OCI-LY7 (cell line): Measurements from ENCODE around the gene NDUFV1. TPM values are rescaled to one million over a fixed set of nuclear protein-coding genes. Genes with fewer than 3 reads are reported as not detected.

ENCODE experiments used
- BruUV-seq: library from RNA; stranded (reverse); fragments of 400-500 nt; replicated peaks from 2 replicates; lab custom pipeline; 2021; lab: Mats Ljungman, UMichigan
- CTCF ChIA-PET: fragments of 300-600 bp; sonication (Branson Sonifier 250); formaldehyde crosslinking; loops from one replicate; lab custom pipeline; 2022; ENCODE audit warnings: antibody characterized with exemption; ENCODE audit not compliant: unreplicated experiment; lab: Charles Lee
- POLR2A ChIA-PET: fragments of 300-600 bp; sonication (Branson Sonifier 250); formaldehyde crosslinking; loops from one replicate; lab custom pipeline; 2022; ENCODE audit warnings: antibody characterized with exemption; lab: Charles Lee
- DNase-seq: peaks from one replicate; pipeline ENCODE4 v3.0.0-alpha.2; 2015; ENCODE audit warnings: low spot score
- H2AFZ ChIP-seq: fragments of 200-600 bp; sonication (generic), shearing (Covaris generic); 2 replicates; pipeline ENCODE4 v1.6.1; 2014; ENCODE audit warnings: mild to moderate bottlenecking, antibody characterized with exemption, low read length, moderate library complexity
- H3K27ac ChIP-seq: fragments of 200-600 bp; sonication (generic); 2 replicates; pipeline ENCODE4 v1.5.1; 2014; ENCODE audit warnings: mixed run types, low read depth, mild to moderate bottlenecking, moderate library complexity, low read length, inconsistent platforms; ENCODE audit not compliant: poor library complexity, severe bottlenecking
- H3K36me3 ChIP-seq: fragments of 200-600 bp; sonication (generic); 2 replicates; pipeline ENCODE4 v1.6.1; 2014; ENCODE audit warnings: mild to moderate bottlenecking, antibody characterized with exemption, low read length, moderate library complexity, mixed read lengths; ENCODE audit not compliant: insufficient read depth
- H3K4me1 ChIP-seq: fragments of 200-600 bp; sonication (generic); 2 replicates; pipeline ENCODE4 v1.5.1; 2014; ENCODE audit warnings: mild to moderate bottlenecking, low read length; ENCODE audit not compliant: insufficient read depth, poor library complexity, severe bottlenecking
- H3K4me2 ChIP-seq: fragments of 200-600 bp; sonication (generic); 2 replicates; pipeline ENCODE4 v1.6.1; 2014; ENCODE audit warnings: mild to moderate bottlenecking, low read length
- H3K4me3 ChIP-seq: fragments of 200-600 bp; sonication (generic); 2 replicates; pipeline ENCODE4 v1.5.1; 2014; ENCODE audit warnings: mild to moderate bottlenecking, low read depth, low read length; ENCODE audit not compliant: poor library complexity, severe bottlenecking
- H3K79me2 ChIP-seq: fragments of 200-600 bp; sonication (generic); 2 replicates; pipeline ENCODE4 v1.6.1; 2016; ENCODE audit warnings: low read depth, mild to moderate bottlenecking, low read length, moderate library complexity, mixed read lengths; ENCODE audit not compliant: insufficient read depth
- H3K9me2 ChIP-seq: fragments of 200-600 bp; sonication (generic); 2 replicates; pipeline ENCODE4 v1.6.1; 2016; ENCODE audit warnings: mild to moderate bottlenecking, low read length, mixed read lengths; ENCODE audit not compliant: insufficient read depth
- H3K9me3 ChIP-seq: fragments of 200-600 bp; sonication (generic); 2 replicates; pipeline ENCODE4 v1.6.1; 2014; ENCODE audit warnings: mild to moderate bottlenecking, mixed run types, low read length, mixed read lengths
- H4K20me1 ChIP-seq: fragments of 200-600 bp; sonication (generic); 2 replicates; pipeline ENCODE4 v1.6.1; 2014; ENCODE audit warnings: mild to moderate bottlenecking, antibody characterized with exemption, low read length, moderate library complexity, mixed read lengths; ENCODE audit not compliant: insufficient read depth
- EZH2phosphoT487 ChIP-seq: fragments of 200-600 bp; sonication (generic); IDR thresholded peaks from 2 replicates; pipeline ENCODE4 v1.6.1; 2018; ENCODE audit warnings: low read depth, borderline replicate concordance, mild to moderate bottlenecking, mixed run types, antibody characterized with exemption, low read length, moderate library complexity, mixed read lengths
- intact Hi-C: fragments of 100-400 bp; cut with micrococcal nuclease; formaldehyde crosslinking; loops from one replicate; pipeline ENCODE4 v1.10.0; 2022; ENCODE audit not compliant: unreplicated experiment
- total RNA-seq, 2 experiments: library from RNA; depleted of rRNA in 1 of 2; stranded (reverse); fragments of >200 nt in 1 of 2; shearing (Covaris generic) in 1 of 2; gene quantifications; 2 replicates each; pipeline ENCODE4 v1.2.3, GENCODE V29; 2014 to 2022
- TF ChIP-seq, protein P1 (sequence below): fragments of 200-600 bp; sonication (generic); conservative IDR thresholded peaks from 2 replicates; pipeline ENCODE4 v1.5.1; 2014; ENCODE audit warnings: mild to moderate bottlenecking, antibody characterized with exemption, low read length, moderate library complexity, mixed read lengths

NDUFV1 gene
- total RNA-seq, 2 experiments from 2014 or later = 283 to 335 TPM

DNA sequence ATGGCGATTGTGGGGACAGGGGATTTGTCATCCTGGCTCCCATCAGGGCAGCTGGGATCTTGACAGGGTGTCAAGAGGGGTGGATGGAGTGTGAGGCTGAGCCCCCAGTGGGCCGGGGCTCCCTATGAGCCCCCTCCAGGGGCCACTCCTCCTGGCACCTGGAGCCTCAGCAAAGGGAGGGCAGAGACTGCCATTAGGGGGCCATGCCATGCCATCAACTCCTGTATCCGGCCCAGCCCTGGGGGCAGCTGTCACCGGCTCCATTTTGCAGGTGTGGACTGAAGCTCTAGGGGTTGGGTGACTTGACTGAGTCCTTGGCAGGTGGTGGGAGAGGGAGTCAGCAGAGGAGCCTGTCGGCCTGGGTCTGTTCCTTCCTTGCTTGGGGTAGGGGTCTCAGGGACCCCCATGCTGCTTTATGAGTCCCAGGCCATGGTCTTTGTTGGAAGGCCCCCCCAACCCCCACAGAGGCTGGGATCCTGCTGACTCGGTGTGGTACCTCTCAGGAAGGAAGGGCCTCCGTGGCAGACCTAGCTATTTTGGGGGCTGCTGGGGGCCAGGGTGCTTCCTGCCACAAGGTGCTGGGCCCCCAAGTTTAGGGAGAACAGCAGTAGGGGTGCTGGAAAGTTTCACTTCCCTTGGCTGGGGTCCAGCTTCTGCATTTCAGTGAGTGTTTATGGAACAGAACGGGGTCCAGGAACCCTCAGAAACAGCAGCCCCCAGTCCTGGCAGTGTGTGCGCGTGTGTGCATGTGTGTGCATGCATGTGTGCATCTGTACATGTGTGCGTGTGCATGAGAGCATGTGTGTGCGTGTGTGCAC, 42.3 kb downstream of the NDUFV1 start:
- Histone ChIP-seq H4K20me1 (no peaks in the 10 kb centered on the region), H3K27ac (peak overlapping the region; percentile 97), H3K4me3 (peak overlapping the region; percentile 70), H3K4me1 (peaks cover 85% of the 10 kb centered on the region), H3K79me2 (peaks cover 5% of the 10 kb centered on the region; the same call in 1 of the 2 replicates), H3K4me2 (peak overlapping the region; percentile 79), H3K9me3 (no peaks in the 10 kb centered on the region), H2AFZ (no peak overlapping the region; the same call in 1 of the 2 replicates), H3K36me3 (no peaks in the 10 kb centered on the region), H3K9me2 (no peaks in the 10 kb centered on the region)
- no TSS peak for BruUV-seq
- ChIA-PET CTCF (interaction anchor here (0.6 to 4.0 kb wide), 9 partner anchors 10 to 77 kb away, joined by 3 to 38 read pairs (median 6); partner anchors contain the start of gene NUDT8), POLR2A (interaction anchor here (0.6 to 8.0 kb wide), 9 partner anchors 10 to 50 kb away, joined by 3 to 69 read pairs (median 5); no protein-coding TSS in a partner anchor)
- intact Hi-C loops = loop anchor here (1.0 to 10.0 kb wide), 8 partner anchors 9 to 382 kb away; partner anchors contain the start of genes CDK2AP2, GRK2, PITPNM1 and PPP1CA
- TF ChIP-seq, protein P1, sequence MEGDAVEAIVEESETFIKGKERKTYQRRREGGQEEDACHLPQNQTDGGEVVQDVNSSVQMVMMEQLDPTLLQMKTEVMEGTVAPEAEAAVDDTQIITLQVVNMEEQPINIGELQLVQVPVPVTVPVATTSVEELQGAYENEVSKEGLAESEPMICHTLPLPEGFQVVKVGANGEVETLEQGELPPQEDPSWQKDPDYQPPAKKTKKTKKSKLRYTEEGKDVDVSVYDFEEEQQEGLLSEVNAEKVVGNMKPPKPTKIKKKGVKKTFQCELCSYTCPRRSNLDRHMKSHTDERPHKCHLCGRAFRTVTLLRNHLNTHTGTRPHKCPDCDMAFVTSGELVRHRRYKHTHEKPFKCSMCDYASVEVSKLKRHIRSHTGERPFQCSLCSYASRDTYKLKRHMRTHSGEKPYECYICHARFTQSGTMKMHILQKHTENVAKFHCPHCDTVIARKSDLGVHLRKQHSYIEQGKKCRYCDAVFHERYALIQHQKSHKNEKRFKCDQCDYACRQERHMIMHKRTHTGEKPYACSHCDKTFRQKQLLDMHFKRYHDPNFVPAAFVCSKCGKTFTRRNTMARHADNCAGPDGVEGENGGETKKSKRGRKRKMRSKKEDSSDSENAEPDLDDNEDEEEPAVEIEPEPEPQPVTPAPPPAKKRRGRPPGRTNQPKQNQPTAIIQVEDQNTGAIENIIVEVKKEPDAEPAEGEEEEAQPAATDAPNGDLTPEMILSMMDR = no peak
- TF ChIP-seq EZH2phosphoT487 = no peak
- peak; percentile 93 for DNase-seq

DNA sequence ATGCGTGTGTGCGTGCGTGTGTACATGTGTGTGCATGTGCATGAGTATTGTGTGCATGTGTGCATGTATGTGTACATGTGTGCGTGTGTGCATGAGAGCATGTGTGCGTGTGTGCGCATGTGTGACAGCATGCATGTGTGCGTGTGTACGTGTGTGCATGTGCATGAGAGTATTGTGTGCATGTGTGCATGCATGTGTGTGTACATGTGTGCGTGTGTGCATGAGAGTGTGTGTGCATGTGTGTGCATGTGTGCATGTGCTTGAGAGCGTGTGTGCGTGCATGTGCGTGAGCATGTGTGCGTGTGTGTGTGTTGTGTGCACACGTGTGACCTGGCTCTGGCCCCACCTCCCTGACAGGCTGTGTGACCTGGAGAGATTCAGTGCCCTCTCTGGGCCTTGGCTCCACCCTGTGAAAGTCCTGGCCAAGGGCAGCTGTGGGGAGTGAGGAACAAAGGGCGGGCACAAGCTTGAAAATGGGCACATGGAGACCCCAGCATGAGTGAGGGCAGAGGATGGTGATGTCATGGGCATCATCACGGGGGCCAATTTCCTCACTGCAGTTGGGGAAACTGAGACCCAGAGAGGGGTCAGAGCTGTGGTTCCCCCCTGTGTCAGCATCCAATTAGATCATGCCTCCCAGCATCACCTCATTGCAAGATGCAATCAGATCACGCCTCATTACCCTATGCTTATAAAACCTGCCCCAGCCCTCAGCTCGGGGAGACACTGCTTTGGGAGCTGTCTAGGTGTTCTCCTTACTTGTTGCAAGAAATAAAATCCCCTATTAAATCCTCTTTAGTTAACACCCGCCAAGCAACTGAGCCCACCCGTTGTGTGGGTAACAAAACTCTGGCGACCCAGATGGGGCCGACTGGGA, 43.1 kb downstream of the NDUFV1 start:
- Histone ChIP-seq H3K79me2 (peaks cover 5% of the 10 kb centered on the region; the same call in 1 of the 2 replicates), H3K4me3 (peak overlapping the region; percentile 70), H4K20me1 (no peaks in the 10 kb centered on the region), H3K9me2 (no peaks in the 10 kb centered on the region), H3K4me1 (peaks cover 76% of the 10 kb centered on the region), H3K9me3 (no peaks in the 10 kb centered on the region), H3K4me2 (peak overlapping the region; percentile 79), H3K27ac (peak overlapping the region; percentile 97), H2AFZ (peak overlapping the region; percentile 14; the same call in 1 of the 2 replicates), H3K36me3 (no peaks in the 10 kb centered on the region)
- ChIA-PET CTCF (interaction anchor here (1.5 kb wide), 2 partner anchors 9 to 18 kb away, joined by 6 to 12 read pairs; no protein-coding TSS in a partner anchor), POLR2A (interaction anchor here (0.6 to 8.0 kb wide), 4 partner anchors 9 to 17 kb away, joined by 7 to 69 read pairs (median 28); no protein-coding TSS in a partner anchor)
- BruUV-seq = no TSS peak
- intact Hi-C loops = loop anchor here (1.0 to 10.0 kb wide), 7 partner anchors 8 to 383 kb away; partner anchors contain the start of genes CDK2AP2, GRK2, PITPNM1 and PPP1CA
- DNase-seq = peak; percentile 88
- TF ChIP-seq, protein P1 = no peak
